Esophagus muscularis mucosa (tissue), 4 donors: ENCODE measurements around the gene AVEN.

Experiments used
- CTCF ChIP-seq, 3 experiments: fragments of 200-600 bp in 2 of 3; fragments of 450-650 bp in 1 of 3; sonication (generic) in 2 of 3; IDR thresholded peaks; one replicate each; pipeline ENCODE4 v1.5.1; 2017 to 2019; ENCODE audit warnings: antibody characterized with exemption in 3 of 3, mild to moderate bottlenecking in 2 of 3, moderate library complexity in 1 of 3
- EP300 ChIP-seq: sonication (generic); formaldehyde crosslinking; IDR thresholded peaks from one replicate; pipeline ENCODE4 v1.6.1; 2017; ENCODE audit warnings: antibody characterized with exemption
- POLR2A ChIP-seq: fragments of 450-650 bp; IDR thresholded peaks from one replicate; pipeline ENCODE4 v1.6.1; 2017; ENCODE audit warnings: antibody characterized with exemption, moderate library complexity, mild to moderate bottlenecking, low read depth
- POLR2AphosphoS5 ChIP-seq, 2 donors: sonication (generic); formaldehyde crosslinking; IDR thresholded peaks; one replicate each; pipeline ENCODE4 v1.6.1; 2017; ENCODE audit warnings: antibody characterized with exemption in 2 of 2

- TF ChIP-seq POLR2AphosphoS5 (IDR thresholded peaks at IDR 0.05), result no peak
- no peak for TF ChIP-seq POLR2A
- no peak for TF ChIP-seq CTCF (IDR thresholded peaks at IDR 0.05)
- TF ChIP-seq EP300, result no peak
Measured at GRCh38 chr15:33839540-33839939, 199.5 kb downstream of the AVEN start.
